Effector memory CD8-positive, alpha-beta T cell (primary cell): Measurements from ENCODE around the gene ATP6V1G2.

Experiments
- ATAC-seq: fragments of 150-1000 bp; cut with Tn5 transposase; replicated peaks from 2 replicates; pipeline ENCODE4 v1.10.0; 2021; ENCODE audit warnings: mild to moderate bottlenecking, moderate library complexity
- DNase-seq, 3 experiments: peaks; one replicate each; pipeline ENCODE4 v3.0.0; 2021
- H3K27ac Mint-ChIP-seq, 2 donors: one replicate each; pipeline ENCODE4 v1.8.0; 2022; ENCODE audit warnings: mild to moderate bottlenecking in 2 of 2, mixed read lengths in 2 of 2, moderate library complexity in 2 of 2
- H3K27me3 Mint-ChIP-seq, 2 donors: one replicate each; pipeline ENCODE4 v1.8.0; 2022; ENCODE audit warnings: mixed read lengths in 2 of 2
- H3K36me3 Mint-ChIP-seq: one replicate; pipeline ENCODE4 v1.8.0; 2022; ENCODE audit warnings: mild to moderate bottlenecking, moderate library complexity, mixed read lengths; ENCODE audit not compliant: insufficient read depth
- H3K4me1 Mint-ChIP-seq, 2 donors: one replicate each; pipeline ENCODE4 v1.8.0; 2022; ENCODE audit warnings: low read depth in 2 of 2, mixed read lengths in 2 of 2
- H3K4me3 Mint-ChIP-seq, 2 donors: one replicate each; pipeline ENCODE4 v1.8.0; 2022; ENCODE audit warnings: mild to moderate bottlenecking in 2 of 2, mixed read lengths in 2 of 2, moderate library complexity in 2 of 2
- H3K9me3 Mint-ChIP-seq, 2 donors: one replicate each; pipeline ENCODE4 v1.8.0; 2022; ENCODE audit warnings: mixed read lengths in 2 of 2

ATP6V1G2 gene

DNA sequence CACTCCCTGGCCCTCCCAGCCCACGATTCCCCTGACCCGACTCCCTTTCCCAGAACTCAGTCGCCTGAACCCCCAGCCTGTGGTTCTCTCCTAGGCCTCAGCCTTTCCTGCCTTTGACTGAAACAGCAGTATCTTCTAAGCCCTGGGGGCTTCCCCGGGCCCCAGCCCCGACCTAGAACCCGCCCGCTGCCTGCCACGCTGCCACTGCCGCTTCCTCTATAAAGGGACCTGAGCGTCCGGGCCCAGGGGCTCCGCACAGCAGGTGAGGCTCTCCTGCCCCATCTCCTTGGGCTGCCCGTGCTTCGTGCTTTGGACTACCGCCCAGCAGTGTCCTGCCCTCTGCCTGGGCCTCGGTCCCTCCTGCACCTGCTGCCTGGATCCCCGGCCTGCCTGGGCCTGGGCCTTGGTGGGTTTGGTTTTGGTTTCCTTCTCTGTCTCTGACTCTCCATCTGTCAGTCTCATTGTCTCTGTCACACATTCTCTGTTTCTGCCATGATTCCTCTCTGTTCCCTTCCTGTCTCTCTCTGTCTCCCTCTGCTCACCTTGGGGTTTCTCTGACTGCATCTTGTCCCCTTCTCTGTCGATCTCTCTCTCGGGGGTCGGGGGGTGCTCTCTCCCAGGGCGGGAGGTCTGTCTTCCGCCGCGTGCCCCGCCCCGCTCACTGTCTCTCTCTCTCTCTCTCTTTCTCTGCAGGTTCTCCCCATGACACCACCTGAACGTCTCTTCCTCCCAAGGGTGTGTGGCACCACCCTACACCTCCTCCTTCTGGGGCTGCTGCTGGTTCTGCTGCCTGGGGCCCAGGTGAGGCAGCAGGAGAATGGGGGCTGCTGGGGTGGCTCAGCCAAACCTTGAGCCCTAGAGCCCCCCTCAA, 25.9 kb upstream of the ATP6V1G2 start, which contains the start of gene LTA:
Gene LTA, plus strand, starts transcription at position 249 of the 871 bp plus-strand sequence. Its CDS starts 454 bp downstream, at position 703.
- peak; percentile 59 for ATAC-seq
- peaks cover 68% of the 10 kb centered on the region for H3K36me3 Mint-ChIP-seq
- no peaks in the 10 kb centered on the region for H3K27me3 Mint-ChIP-seq
- no peaks in the 10 kb centered on the region for H3K9me3 Mint-ChIP-seq
- H3K27ac Mint-ChIP-seq: peak within 1 kb of the TSS; percentile 92 to 98
- H3K4me1 Mint-ChIP-seq: peaks cover 73 to 94% of the 10 kb centered on the region in 2 donors
- peak within 1 kb of the TSS; percentile 82 to 99 for H3K4me3 Mint-ChIP-seq
- peak; percentile 66 to 71 (median 67) for DNase-seq

DNA sequence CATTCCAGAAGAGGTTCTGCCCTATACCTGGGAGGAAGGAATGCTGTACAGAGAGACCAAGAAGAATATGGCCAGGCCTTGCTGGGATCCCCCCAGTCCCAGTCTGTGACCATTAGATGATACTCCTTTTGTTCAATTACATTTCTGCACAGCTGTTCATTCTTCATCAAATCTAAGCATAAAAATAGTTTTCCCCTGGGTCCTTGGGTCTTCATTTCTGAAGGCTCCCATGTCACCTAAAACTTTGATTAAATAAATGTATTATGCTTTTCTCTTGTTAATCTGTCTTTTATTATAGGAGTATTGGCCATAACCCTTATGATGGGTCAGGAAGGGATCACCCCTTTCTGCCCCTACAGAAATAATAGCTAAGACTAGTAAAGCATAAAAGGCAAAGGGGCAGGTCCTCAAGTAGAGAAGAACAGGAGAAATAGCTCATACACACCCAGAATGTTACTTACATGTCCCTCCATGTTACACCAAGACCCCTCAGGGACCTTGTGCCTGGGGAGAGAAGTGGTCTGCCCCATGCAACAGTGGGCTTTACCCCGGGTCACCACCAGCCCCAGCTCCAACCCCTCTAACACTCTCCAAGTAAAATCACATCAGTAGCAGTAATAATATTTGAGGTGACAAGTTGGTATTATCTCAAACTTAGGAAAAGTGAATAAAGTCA, 23.6 kb upstream of the ATP6V1G2 start:
- ATAC-seq (no peak), DNase-seq (no peak)
- Mint-ChIP-seq H3K27ac (peak overlapping the region; percentile 94 to 98), H3K9me3 (no peaks in the 10 kb centered on the region), H3K27me3 (no peaks in the 10 kb centered on the region), H3K36me3 (peaks cover 52% of the 10 kb centered on the region), H3K4me1 (peaks cover 61 to 78% of the 10 kb centered on the region in 2 donors), H3K4me3 (peak overlapping the region in 1 of 2 donors; percentile 40)

DNA sequence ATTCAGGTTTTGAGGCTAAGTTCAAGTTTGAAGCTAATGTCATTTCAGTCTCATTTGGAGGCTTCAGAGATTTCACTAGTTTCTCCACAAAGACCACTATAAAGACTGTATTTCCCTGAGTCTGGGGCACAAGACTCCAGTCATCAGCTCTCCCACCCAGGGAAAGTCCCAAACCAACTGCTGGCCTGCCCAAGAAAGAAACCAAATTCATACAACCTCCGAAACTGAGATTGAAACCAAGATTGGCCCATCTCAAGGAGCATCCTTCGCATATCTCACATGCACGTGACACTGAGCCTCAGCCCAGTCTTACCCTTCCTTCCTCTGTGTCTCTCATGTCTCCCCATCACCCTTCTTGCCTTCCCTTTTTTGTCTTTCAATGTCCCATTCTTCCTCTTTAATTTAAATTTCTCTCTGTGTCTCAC, 22.1 kb upstream of the ATP6V1G2 start:
- ATAC-seq (peak; percentile 71), DNase-seq (peak; percentile 63 to 68 (median 65))
- Mint-ChIP-seq H3K36me3 (peaks cover 46% of the 10 kb centered on the region), H3K27me3 (no peaks in the 10 kb centered on the region), H3K27ac (peak overlapping the region; percentile 94 to 98), H3K9me3 (no peaks in the 10 kb centered on the region), H3K4me1 (peaks cover 53 to 72% of the 10 kb centered on the region in 2 donors), H3K4me3 (peak overlapping the region; percentile 40 to 74)

DNA sequence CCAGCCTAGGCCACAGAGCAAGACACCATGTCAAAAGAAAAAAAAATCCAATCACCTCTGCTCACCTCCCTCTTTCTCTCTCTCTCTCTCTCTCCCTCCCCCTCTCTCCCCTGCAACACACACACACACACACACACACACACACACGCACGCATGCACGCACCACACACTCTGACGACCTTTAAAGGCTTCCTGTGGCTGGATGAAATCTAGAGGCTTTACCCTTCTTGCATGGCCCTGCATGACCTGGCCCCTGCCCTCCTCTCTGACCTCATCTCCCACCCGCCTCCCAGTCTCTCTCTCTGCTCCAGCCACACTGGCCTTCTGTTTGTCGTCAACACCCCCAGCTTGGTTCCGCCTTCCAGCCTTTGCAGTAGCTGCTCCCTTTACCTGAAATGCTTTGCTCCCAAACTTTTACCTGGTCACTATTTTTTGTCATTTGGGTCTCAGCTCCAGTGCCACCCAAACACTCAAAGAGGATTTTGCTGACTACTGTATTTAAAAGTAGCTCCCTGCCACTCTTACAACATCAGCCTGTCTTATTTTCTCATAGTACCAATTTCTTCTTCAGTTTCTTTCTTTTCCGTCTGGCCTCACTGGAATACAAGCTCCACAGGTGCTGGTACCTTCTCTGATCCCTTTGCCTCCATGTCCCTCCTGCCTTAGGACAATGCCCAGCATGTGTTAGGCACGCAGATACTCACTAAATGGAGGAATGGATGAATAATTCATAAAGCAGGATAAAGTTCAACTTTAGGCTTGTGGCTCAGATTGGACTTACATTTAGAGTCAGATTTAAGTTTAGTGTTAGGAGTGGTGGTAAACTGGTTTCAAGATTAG, 21.3 kb upstream of the ATP6V1G2 start:
- H3K9me3 Mint-ChIP-seq: no peaks in the 10 kb centered on the region
- H3K27me3 Mint-ChIP-seq: no peaks in the 10 kb centered on the region
- H3K4me3 Mint-ChIP-seq: peak overlapping the region; percentile 40 to 74
- ATAC-seq (peak; percentile 5), DNase-seq (no peak)
- peaks cover 46 to 69% of the 10 kb centered on the region in 2 donors for H3K4me1 Mint-ChIP-seq
- H3K36me3 Mint-ChIP-seq: peaks cover 49% of the 10 kb centered on the region
- H3K27ac Mint-ChIP-seq: peak overlapping the region; percentile 94 to 98

DNA sequence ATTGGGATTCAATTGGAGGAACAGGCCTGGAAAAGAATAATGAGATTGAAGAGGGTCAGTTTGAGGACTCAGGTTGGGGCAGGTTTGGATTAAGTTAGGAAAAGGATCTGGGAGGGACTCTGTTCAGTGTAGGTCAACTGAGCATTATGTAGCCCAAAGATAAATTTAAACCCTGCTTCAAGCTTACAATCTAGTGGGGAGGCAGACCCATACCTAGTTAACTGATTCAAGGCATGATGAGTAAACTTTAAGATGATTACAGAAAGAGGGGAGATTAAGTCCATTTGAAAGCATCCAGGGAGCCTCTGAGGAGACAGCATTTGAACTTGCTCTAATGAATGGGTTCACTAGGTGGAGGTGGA, 14.3 kb upstream of the ATP6V1G2 start:
- Mint-ChIP-seq H3K4me1 (peaks cover 57 to 68% of the 10 kb centered on the region in 2 donors), H3K4me3 (peak overlapping the region; percentile 86 to 95), H3K27ac (peak overlapping the region; percentile 95 to 98), H3K27me3 (no peaks in the 10 kb centered on the region), H3K36me3 (peaks cover 45% of the 10 kb centered on the region), H3K9me3 (no peaks in the 10 kb centered on the region)
- ATAC-seq (no peak), DNase-seq (no peak)

DNA sequence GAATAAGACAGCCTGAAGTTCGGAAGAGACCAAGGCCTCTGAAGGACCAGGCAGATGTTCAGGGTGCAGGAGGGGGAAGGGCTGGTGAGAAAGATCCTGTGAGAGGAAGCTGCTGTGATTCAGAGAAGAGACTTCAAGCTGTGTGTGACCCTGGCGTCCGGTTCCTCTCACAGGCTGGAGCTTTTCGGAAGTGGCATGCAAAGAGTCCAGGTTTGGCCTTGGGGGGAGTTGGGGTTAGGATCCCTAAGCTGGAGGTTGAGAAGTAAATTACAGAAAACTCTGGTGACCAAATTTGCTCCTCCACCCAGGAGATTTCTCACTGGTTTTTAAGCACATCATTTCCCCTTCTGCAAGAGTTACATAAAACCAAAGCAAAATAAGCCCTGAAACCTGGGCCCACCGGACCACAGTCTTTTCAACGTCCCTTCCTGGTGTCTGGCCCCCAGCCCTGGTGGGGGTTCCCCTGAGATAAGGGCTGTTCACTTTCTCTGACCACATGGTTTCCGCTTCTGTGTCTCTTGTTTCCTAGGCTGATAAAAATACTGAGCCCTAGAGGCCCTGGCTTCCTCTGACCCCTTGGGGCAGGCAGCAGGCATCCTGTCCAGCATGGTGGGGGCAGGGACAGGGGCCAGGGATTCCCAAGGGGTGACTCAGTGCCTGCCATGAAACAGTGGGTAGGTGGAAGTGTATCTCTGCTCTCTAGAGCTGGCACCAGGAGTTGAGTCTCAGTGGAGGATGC, 13.7 kb upstream of the ATP6V1G2 start:
- peaks cover 45% of the 10 kb centered on the region for H3K36me3 Mint-ChIP-seq
- peak in 1 of 3 experiments; percentile 46 for DNase-seq
- no peaks in the 10 kb centered on the region for H3K9me3 Mint-ChIP-seq
- H3K4me1 Mint-ChIP-seq: peaks cover 55 to 65% of the 10 kb centered on the region in 2 donors
- peak overlapping the region; percentile 95 to 98 for H3K27ac Mint-ChIP-seq
- H3K4me3 Mint-ChIP-seq: peak overlapping the region; percentile 86 to 95
- peak; percentile 56 for ATAC-seq
- H3K27me3 Mint-ChIP-seq: no peaks in the 10 kb centered on the region

DNA sequence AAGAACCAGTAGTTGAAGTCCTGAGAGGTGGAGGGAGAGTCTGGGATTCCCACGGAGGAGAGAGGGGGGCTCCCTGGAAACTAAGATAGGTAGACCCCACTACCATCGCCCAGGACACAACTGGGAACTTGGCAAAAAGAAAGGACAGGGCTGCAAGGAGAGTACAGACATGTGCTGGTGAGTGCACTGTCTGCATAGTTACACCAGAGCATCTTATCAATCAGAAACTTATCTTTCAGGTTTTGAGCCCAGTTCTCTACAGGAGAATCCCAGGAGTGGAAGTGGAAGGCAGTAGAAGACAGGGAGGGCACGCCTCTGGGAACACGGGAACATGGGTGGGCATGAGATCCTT, 13.2 kb upstream of the ATP6V1G2 start:
- DNase-seq (no peak), ATAC-seq (peak; percentile 19)
- peak overlapping the region; percentile 86 to 95 for H3K4me3 Mint-ChIP-seq
- H3K4me1 Mint-ChIP-seq: peaks cover 49 to 61% of the 10 kb centered on the region in 2 donors
- no peaks in the 10 kb centered on the region for H3K9me3 Mint-ChIP-seq
- no peaks in the 10 kb centered on the region for H3K27me3 Mint-ChIP-seq
- peak overlapping the region; percentile 95 to 98 for H3K27ac Mint-ChIP-seq
- H3K36me3 Mint-ChIP-seq: peaks cover 43% of the 10 kb centered on the region

DNA sequence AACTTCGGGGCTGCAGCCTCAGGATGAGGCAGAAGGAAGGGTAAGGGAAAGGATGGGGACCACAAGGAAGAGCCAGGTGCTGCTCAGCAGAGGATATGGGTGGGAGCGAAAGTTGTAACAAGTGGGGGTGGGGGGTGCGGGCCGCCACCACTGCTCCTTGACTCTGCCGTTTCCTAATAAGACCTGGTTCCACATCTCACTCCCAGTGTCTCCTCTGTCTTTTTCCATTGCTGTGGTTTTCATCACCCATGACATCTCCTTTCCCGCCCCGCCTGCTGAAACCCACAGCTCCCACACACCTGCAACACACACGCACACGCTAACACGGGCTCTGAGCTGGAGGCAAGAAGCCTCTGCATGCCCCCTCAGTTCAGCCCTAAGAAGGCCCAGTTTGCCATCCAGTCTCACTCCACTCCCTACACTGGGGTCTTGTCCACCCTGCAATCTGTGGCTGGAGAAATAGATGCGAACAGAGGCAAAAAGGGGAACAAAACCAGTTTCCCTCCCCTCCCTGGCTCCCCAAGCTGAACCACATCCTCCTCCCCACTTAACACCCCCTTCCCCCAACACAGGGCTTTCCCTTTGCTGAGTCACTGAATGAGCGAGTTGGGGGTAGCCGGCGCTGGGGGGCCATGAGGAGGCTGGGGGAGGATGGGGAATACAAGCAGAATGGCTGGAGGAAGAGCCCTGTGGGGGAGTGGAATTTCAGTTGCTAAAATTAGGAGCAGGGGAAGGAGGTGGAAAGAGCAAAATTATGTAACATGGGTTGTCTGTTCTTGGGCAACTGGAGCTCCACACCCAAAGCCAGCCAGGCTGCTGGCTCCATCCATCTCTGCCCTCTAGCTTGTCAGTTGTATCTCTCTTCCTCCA, 12.5 kb upstream of the ATP6V1G2 start:
- peak; percentile 57 to 70 (median 62) for DNase-seq
- ATAC-seq: peak; percentile 78
- Mint-ChIP-seq H3K4me1 (peaks cover 48 to 59% of the 10 kb centered on the region in 2 donors), H3K36me3 (peaks cover 42% of the 10 kb centered on the region), H3K4me3 (peak overlapping the region; percentile 86 to 95), H3K27ac (peak overlapping the region; percentile 95 to 98), H3K9me3 (no peaks in the 10 kb centered on the region), H3K27me3 (no peaks in the 10 kb centered on the region)

DNA sequence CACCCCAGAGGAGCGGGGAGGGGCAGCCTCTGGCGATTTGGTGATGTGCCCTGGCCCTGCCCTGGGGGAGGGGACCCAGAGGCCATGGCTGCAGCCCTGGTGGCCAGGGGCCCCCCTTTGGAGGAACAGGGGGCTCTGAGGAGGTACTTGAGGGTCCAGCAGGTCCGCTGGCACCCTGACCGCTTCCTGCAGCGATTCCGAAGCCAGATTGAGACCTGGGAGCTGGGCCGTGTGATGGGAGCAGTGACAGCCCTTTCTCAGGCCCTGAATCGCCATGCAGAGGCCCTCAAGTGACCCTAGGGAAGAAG, 11.9 kb upstream of the ATP6V1G2 start:
- Mint-ChIP-seq H3K36me3 (peaks cover 36% of the 10 kb centered on the region), H3K27me3 (no peaks in the 10 kb centered on the region), H3K27ac (peak overlapping the region; percentile 95 to 98)

DNA sequence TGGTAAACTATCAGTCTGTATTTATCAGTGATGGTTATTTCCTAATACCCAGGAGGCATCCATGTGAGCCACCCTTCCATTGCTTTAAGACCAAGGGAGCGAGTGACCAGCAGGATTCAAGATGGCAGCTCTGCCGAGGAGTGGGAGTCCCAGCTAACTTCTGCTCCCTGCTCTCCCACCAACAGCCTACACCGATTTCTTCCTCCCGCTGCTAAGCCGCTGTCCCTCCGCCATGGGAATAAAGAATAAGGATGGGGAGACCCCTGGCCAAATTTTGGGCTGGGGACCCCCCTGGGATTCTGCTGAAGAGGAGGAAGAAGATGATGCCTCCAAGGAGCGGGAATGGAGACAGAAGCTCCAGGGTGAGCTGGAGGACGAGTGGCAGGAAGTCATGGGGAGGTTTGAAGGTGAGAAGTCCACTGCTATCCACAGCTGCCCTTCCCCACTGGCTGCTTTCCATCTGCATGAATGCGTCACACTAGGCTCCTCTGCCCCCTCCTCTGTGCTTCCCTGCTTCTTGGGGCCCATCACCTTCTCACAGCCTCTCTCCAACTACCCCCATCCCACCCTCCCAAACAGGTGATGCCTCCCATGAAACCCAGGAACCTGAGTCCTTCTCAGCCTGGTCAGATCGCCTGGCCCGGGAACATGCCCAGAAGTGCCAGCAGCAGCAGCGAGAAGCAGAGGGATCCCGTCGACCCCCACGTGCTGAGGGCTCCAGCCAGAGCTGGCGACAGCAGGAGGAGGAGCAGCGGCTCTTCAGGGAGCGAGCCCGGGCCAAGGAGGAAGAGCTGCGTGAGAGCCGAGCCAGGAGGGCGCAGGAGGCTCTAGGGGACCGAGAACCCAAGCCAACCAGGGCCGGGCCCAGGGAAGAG, 11.3 kb upstream of the ATP6V1G2 start:
- Mint-ChIP-seq H3K27me3 (no peaks in the 10 kb centered on the region), H3K4me3 (peak overlapping the region; percentile 86 to 95), H3K9me3 (no peaks in the 10 kb centered on the region), H3K4me1 (peaks cover 46 to 51% of the 10 kb centered on the region in 2 donors), H3K36me3 (peaks cover 35% of the 10 kb centered on the region), H3K27ac (peak overlapping the region; percentile 95 to 98)
- no peak for ATAC-seq
- no peak for DNase-seq

More for the DNA sequence above, 11.9 kb upstream of the ATP6V1G2 start:
- ATAC-seq: no peak
- no peak for DNase-seq
- H3K9me3 Mint-ChIP-seq: no peaks in the 10 kb centered on the region
- H3K4me3 Mint-ChIP-seq: peak overlapping the region; percentile 86 to 95
- peaks cover 46 to 56% of the 10 kb centered on the region in 2 donors for H3K4me1 Mint-ChIP-seq

DNA sequence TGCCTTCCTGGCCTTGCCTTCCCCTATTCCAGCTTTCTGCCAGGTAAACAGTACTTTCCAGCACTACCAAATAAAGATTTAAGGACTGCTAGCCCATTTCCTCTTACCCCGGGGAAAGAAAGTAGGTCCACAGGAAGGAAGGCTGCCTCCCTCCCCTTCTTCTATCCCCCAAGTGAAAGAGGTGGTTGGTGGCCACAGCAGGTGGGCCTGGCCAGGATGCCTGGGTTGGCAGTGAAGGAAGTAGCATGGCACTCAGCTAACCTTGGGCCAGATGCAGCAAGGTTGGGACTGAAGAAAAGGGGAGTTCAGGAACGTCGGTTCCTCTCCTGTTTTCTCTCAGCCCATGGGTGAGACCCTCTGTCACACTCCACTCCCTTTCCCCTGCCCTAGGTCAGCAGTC, 9.9 kb upstream of the ATP6V1G2 start:
- Mint-ChIP-seq H3K36me3 (peaks cover 38% of the 10 kb centered on the region), H3K4me3 (peak overlapping the region; percentile 8 to 54), H3K4me1 (peaks cover 41 to 47% of the 10 kb centered on the region in 2 donors), H3K27me3 (no peaks in the 10 kb centered on the region), H3K9me3 (no peaks in the 10 kb centered on the region), H3K27ac (peak overlapping the region in 1 of 2 donors; percentile 69)
- ATAC-seq (peak; percentile 45), DNase-seq (no peak)
